AG08395 (cell line): ENCODE results near the gene ALK.

Source experiments
- DNase-seq: peaks from one replicate; pipeline ENCODE4 v3.0.0; 2012; ENCODE audit warnings: mixed read lengths, low spot score

Gene ALK

GRCh38 chr2:29921560-29921915 is at the start of gene ALK:
ALK (minus strand) TSS chr2:29921586; CDS start chr2:29920659, 927 bp downstream.
- DNase-seq = peak; percentile 91

GRCh38 chr2:29966266-29966665 is 44.9 kb upstream of the ALK start:
- no peak for DNase-seq

DNA sequence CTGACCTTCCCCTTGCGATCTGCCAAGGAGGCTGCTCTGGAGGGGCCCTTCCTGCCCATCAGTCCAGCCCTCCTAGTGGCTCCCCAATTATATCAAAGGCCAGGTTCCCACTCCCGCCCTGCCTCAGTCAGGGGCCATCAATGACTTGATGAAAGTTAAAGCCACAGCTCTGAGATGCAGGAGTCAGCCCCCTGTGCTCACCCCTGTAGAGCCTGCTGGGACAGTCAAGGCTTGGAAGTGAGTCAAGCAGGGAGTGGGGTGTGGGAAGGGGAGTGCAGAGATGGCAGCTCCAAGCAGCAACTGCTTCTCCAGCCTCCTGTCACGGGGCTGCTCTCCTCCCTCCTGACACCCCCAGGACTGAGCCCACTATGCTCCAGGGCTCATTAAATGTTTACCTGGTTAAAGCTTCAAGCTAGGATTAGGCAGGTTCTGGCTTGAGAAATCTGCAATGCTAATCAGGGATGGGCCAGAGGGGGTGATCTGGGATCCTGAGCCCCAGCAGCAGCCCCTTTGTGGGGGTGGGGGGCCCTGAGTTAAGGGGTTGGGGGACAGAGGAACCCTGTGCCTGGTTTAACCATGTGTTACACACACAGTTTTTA is 42.7 kb upstream of the ALK start:
- no peak for DNase-seq

DNA sequence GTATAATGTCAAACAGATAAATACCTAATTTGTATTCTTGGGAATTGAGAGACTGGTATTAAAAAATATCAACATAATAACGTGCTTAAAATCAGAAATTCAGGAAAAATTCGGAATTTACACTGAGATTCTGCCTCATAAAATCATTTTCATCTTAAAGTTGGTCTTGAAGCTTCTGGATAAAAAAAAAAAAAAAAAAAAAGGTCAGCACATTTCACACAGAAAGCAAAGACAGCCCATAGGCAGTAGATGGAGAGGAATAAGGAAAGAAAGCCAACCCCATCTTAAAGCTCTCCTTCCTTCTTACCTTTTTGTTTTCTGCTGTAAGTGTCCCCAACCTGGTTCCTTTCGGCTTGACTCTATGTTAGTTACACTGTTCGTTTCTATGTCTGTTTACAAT is 41.5 kb upstream of the ALK start:
- no peak for DNase-seq

- no peak for DNase-seq
These were observed 32.9 kb upstream of the ALK start for GRCh38 chr2:29954316-29954715.

DNA sequence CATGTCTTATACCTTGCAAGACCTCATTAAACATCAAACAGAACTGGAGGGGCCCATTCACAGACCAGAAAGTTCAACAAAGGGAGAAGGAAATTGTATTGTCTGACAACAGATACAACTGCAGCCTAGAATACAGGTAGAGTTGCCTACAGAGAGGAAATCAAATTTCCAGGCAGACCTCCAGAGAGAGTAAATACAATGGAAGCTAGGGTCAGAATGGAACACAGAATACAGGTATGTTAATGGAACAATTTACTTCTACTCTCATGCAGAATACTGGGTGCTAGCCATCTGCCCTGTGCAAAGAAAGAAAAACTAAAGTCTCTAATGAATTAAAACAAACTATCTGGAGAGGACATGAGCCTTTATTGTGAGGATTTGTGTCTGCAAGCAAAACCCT is 31.6 kb upstream of the ALK start:
- DNase-seq = no peak

DNA sequence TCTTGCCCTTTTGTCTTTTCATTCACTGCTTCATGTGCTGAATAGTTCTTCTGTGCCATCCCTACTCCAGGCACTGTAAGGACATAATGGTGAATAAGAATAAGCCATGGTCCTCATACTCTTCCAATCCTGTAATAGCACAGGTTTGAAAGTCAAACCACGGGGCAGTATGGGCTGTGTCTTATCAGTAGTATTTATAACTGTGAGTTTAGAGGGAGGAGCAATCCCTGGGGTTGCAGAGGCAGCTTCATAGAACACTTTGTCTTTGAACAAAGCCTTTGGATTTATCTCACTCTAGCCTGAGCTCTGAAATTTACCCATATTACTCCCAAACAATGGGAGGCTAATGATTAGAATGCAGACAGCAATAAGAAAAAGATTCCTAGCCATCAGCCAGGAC is 30.2 kb upstream of the ALK start:
- no peak for DNase-seq

GRCh38 chr2:29950481-29950880 is 29.1 kb upstream of the ALK start:
- no peak for DNase-seq

GRCh38 chr2:29949042-29949441 is 27.7 kb upstream of the ALK start:
- no peak for DNase-seq

DNA sequence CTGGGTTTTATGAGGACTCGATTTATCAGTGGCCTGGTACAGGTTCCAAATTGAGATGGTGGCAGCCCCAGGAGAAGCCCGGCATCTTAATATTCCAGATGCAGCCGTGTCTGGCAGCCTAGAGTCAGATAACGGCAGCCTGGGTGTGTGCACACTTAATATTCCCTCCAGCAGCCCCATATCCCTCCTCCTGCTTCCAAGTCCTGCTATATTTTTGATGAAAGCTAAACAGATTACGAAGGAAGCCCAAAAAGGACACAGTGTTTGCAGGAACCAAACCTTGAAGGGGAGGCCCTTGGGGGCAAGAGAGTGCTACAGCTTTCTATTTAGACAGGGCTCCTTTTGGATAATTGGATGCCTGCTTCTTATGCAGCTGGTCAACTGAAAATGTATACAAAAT is 25.1 kb upstream of the ALK start:
- no peak for DNase-seq

DNA sequence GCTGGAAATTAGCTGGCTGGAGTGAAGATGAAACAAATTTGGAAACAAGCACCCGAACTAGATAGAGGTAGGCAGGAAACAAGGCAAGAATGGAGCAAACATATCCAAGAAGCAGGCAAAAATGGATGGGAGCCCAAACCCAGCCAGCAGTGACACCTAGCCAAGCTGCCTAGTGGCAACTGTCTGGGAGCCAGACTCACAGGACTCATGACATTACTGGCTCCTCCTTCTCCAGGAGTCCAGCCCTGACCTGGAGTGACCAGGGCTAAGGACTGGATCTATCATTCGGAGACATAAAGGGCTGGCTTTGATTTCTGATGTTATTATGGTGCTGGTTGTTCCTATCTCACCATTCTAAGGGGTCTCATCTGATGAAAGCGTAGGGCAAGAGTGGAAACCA is 21.3 kb upstream of the ALK start:
- no peak for DNase-seq

GRCh38 chr2:29940706-29941105 is 19.3 kb upstream of the ALK start:
- DNase-seq = no peak

DNA sequence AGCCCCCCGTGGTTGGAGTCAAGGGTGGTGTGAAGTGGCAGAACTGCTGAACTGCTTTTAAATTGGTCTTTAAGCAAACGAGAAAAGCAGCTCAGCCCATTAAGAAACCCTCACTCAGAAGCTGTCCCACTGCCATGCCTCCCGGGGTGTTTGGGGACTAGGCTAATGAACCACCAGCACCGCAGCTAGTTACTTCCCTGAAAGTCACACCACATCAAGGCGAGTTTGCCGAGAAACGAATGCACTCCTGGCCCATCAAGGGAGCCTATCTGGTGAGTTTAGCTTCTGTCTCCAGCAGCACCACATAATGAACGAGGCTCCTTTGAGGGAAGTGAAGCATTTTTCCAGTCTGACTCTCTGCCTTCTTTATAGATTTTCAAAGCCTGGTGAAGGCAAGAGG is 14.6 kb upstream of the ALK start:
- no peak for DNase-seq

- DNase-seq = no peak
These were observed 10.4 kb upstream of the ALK start for GRCh38 chr2:29931818-29932217.

DNA sequence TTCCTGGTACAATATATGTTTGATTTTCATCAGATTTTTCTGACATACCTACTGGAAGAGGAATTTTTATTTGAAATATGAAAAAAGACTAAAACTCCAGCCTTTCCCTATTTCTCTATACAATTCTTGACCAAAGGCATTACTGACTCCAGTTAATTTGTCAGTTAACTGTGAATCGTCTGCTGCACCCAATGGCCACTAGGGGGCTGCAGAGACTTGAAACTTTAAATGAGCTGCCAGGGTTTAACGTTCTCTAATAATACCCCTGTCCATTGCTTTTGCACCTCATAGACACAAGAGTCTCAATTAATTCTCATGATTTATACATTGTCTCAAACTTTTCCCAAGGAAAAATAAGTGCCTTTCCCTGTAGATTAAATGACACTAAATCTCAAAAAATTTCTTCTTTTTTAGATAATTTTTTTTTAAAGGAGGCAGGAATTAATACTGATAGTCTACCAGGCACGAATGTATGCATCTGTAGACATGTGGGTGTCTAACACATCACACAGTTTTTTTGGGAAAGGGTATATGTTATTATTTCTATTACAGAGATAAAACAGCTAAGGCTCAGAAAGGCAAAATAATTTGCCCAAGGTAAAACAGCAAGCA is 1.8 kb upstream of the ALK start:
- peak; percentile 68 for DNase-seq

GRCh38 chr2:29922605-29923004 is 1.2 kb upstream of the ALK start:
- no peak for DNase-seq

DNA sequence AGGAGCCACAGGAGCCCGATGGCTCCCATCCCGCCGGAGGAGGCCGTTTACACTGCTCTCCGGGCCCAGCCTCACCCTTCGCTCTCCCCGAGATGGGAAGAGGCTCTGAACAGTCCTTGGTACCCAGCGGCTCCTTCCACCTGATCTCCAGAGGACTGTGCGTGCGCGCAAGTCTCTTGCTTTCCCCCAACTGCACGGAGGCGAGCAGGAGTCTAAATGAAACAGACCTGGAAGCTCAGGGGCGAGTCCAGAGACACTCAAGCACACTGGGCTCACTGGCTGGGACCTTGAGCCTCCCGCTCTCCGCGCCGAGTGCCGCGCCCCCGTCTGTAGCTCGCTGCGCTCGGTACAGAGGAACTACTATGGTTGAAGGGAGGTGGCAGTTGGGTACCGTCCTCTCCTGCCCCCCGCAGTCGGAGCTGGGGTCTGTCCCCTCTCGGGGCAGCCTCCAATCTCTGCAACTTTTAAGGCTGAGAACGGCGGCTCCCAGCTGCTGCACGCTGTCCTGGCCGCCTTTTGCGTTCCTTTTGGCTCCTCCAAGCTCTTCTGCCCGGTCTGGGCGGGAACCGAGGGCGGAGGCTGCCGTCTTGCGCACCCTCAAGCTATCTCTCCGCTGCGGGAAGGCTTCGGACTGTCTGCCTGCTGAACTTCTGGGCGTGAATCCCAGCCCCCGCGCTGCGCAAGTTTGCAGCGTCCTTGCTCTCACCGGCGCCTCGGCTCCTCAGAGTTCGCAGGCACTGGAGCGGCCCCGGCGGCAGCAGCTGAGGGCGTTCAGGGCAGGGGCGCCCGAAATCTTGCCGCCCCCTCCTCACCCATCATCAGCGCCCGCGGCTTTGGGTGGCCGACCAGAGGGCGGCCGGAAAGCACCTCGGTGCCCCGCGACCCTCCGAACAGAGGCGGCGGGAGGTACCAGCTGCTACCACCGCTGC is 491 bp downstream of the ALK start:
- peak; percentile 6 for DNase-seq

DNA sequence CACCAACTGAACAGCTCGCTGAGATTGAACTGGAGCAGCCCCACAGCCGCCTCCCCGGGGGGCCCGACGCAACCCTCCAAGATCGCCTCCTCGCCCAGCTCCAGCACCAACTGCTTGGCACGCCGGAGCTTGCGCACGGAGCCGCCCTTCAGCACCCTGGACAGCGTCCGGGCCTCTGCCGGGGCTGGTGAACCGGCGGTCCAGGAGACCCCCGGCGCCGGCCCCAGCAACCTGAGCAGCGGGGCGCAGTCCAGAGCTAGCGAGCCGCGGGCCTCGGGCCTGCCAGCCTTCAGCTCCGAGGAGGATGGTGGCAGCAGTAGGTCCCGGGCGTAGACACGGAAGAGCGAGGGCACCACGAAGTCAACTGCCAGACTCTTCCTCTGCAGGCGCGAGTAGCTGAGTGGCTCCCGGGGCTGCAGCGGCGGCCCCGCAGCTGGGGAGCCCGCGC is 1.2 kb downstream of the ALK start:
- DNase-seq = peak; percentile 40

DNA sequence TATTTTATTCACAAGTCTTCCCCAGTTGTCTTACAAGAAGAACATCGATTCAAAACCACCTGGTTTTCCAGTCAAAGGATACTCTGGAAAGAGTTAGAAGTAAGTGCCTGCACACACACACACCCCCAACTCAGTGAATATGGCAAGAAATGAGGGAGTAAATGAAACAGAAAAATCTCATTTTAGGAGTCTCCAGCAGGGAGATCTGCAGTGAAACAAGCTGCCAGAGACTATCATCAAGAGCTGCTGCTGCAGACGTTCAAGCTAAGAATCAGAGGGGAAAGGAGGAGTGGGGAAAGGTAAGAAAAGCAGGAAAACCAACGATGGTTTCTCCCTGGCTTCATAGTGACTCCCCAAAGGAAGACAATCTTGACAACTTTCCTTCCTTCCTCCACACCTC is 2.4 kb downstream of the ALK start:
- no peak for DNase-seq

- no peak for DNase-seq
These were observed 3.6 kb downstream of the ALK start for GRCh38 chr2:29917781-29918180.

GRCh38 chr2:29916571-29916970 is 4.8 kb downstream of the ALK start:
- no peak for DNase-seq

DNA sequence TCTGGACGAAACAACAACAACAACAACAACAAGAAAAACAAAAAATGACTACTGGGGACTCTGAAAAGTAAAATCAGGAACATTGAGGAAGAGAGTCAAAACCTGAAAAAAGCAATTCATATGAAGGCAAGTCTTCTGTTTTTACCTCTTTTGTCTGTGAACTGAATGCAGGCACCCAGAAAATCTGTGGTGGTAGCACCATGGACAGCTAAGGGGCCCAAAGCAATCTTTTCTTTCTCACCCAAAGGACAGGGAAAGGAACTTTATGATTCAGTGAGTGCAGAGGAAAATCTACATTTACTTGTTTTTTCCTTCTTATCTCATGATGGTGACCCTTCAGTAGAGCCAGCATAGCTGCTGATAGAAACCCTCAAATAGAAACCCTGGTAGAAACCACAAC is 10.4 kb downstream of the ALK start:
- no peak for DNase-seq

GRCh38 chr2:29910465-29910864 is 10.9 kb downstream of the ALK start:
- DNase-seq = no peak
